ENCODE data around the gene SLC35F6. TPM values are rescaled to one million over a fixed set of nuclear protein-coding genes. Genes with fewer than 3 reads are reported as not detected.
A peak's percentile ranks its signal among the peaks of the same experiment; 100 is the strongest.

SLC35F6 gene
- total RNA-seq, 1 experiment from 2014 or later: 10.3 TPM

DNA sequence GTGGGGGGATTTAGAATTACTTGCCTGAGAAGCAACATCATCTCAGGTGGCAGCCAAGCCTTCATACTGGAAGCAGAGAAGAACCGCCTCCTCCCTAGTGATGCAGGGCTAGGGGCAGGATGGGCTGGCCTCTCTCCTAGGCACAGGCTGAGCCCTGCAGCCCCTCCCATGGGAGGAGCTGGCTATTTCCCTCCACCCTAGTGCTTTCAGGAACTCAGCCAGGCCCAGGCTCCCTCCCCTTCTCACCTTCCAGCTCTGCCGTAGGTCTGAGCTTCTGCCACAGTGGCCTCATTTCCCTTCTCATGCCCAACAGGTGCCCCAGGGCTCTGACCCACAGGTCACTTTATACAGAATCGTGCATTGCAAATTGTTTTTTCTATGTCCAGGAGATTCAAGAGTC is 52.8 kb downstream of the SLC35F6 start (continued):
- TF ChIP-seq, protein P1, sequence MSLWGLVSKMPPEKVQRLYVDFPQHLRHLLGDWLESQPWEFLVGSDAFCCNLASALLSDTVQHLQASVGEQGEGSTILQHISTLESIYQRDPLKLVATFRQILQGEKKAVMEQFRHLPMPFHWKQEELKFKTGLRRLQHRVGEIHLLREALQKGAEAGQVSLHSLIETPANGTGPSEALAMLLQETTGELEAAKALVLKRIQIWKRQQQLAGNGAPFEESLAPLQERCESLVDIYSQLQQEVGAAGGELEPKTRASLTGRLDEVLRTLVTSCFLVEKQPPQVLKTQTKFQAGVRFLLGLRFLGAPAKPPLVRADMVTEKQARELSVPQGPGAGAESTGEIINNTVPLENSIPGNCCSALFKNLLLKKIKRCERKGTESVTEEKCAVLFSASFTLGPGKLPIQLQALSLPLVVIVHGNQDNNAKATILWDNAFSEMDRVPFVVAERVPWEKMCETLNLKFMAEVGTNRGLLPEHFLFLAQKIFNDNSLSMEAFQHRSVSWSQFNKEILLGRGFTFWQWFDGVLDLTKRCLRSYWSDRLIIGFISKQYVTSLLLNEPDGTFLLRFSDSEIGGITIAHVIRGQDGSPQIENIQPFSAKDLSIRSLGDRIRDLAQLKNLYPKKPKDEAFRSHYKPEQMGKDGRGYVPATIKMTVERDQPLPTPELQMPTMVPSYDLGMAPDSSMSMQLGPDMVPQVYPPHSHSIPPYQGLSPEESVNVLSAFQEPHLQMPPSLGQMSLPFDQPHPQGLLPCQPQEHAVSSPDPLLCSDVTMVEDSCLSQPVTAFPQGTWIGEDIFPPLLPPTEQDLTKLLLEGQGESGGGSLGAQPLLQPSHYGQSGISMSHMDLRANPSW (CRISPR knock-in tag; conservative IDR thresholded peaks at IDR 0.05; ENCODE audit: low read depth): no peak
- no peak for TF ChIP-seq GRHL2 (CRISPR knock-in tag; IDR thresholded peaks at IDR 0.05; ENCODE audit: insufficient replicate concordance, severe bottlenecking)
- TF ChIP-seq, protein P2, sequence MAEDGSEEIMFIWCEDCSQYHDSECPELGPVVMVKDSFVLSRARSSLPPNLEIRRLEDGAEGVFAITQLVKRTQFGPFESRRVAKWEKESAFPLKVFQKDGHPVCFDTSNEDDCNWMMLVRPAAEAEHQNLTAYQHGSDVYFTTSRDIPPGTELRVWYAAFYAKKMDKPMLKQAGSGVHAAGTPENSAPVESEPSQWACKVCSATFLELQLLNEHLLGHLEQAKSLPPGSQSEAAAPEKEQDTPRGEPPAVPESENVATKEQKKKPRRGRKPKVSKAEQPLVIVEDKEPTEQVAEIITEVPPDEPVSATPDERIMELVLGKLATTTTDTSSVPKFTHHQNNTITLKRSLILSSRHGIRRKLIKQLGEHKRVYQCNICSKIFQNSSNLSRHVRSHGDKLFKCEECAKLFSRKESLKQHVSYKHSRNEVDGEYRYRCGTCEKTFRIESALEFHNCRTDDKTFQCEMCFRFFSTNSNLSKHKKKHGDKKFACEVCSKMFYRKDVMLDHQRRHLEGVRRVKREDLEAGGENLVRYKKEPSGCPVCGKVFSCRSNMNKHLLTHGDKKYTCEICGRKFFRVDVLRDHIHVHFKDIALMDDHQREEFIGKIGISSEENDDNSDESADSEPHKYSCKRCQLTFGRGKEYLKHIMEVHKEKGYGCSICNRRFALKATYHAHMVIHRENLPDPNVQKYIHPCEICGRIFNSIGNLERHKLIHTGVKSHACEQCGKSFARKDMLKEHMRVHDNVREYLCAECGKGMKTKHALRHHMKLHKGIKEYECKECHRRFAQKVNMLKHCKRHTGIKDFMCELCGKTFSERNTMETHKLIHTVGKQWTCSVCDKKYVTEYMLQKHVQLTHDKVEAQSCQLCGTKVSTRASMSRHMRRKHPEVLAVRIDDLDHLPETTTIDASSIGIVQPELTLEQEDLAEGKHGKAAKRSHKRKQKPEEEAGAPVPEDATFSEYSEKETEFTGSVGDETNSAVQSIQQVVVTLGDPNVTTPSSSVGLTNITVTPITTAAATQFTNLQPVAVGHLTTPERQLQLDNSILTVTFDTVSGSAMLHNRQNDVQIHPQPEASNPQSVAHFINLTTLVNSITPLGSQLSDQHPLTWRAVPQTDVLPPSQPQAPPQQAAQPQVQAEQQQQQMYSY (CRISPR knock-in tag; IDR thresholded peaks at IDR 0.05): no peak
- no peak for TF ChIP-seq NR1H2 (CRISPR knock-in tag; IDR thresholded peaks at IDR 0.05)
- TF ChIP-seq ELF4 (CRISPR knock-in tag; IDR thresholded peaks at IDR 0.05; ENCODE audit: low read depth): no peak

DNA sequence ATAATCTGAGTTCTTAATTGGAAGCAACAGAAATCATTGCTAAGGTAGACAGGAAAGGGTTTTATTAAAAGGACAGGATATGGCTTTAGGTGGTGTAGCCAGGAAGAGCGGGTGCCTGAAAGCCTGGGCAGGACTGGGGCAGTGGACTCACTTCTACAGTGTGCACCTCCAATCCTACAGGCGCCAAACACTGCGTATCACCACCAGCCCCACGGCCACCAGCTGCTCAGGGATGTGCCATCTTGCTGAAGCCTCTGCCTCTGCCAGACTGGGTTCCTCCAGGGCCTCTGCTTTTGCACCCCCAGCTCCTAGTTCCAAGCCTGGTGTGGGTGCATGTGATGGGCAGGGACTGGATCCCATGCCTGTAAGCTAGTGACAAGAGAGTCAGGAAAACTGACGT is 54.2 kb downstream of the SLC35F6 start:
- 0 out of 2 replicates have a peak, but pooled peaks cover 2% of the 10 kb centered on the region for H3K4me1 Mint-ChIP-seq
- ChIA-PET CTCF (interaction anchor here (0.7 to 3.4 kb wide), 2 partner anchors 28 to 124 kb away, joined by 3 to 18 read pairs; no protein-coding TSS in a partner anchor), POLR2A (no interaction called here)
- no peak overlapping the region for H3K4me3 Mint-ChIP-seq
- H3K27ac Mint-ChIP-seq: no peak overlapping the region
- ATAC-seq: no peak
- H3K9me3 Mint-ChIP-seq: peaks cover 6% of the 10 kb centered on the region
- H3K36me3 Mint-ChIP-seq: peaks cover 4% of the 10 kb centered on the region; the same call in 1 of the 2 replicates
- no peak for DNase-seq (ENCODE audit: low spot score)
- no peak for TF ChIP-seq ZNF423 (CRISPR knock-in tag; IDR thresholded peaks at IDR 0.05)
- TF ChIP-seq, protein P2 (CRISPR knock-in tag; IDR thresholded peaks at IDR 0.05): peak; percentile 32; the same call in 1 of the 2 replicates
- peaks cover 2% of the 10 kb centered on the region; the same call in 1 of the 2 replicates for H3K27me3 Mint-ChIP-seq (ENCODE audit: low read depth)

DNA sequence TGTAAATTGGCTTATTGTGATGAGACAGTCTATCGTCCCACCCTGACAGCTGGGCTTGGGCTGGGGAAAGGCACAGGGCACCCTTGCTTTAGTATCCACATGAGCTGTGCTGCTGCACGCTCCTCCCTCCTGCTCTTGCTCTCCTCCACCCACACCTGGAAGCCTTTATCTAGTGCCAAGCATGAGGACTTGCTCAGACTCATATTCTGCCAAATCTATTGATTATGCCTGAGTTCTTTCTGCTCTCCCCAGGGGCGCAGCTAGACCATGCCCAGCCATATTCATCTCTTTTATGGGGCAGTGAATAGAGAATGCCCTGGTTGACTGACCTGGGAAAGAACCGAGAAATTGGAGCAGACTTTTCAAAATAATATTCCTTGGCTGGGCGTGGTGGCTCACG is 54.9 kb downstream of the SLC35F6 start:
- ChIA-PET CTCF (interaction anchor here (1.0 to 3.4 kb wide), 2 partner anchors 28 to 52 kb away, joined by 3 to 18 read pairs; no protein-coding TSS in a partner anchor), POLR2A (no interaction called here)
- Mint-ChIP-seq H3K36me3 (peaks cover 4% of the 10 kb centered on the region; the same call in 1 of the 2 replicates), H3K27ac (no peak overlapping the region), H3K9me3 (peaks cover 6% of the 10 kb centered on the region), H3K4me1 (0 out of 2 replicates have a peak, but pooled peaks cover 2% of the 10 kb centered on the region), H3K4me3 (no peak overlapping the region), H3K27me3 (ENCODE audit: low read depth) (no peaks in the 10 kb centered on the region)
- DNase-seq (ENCODE audit: low spot score): no peak
- ATAC-seq: no peak
- no peak for TF ChIP-seq SMAD3 (CRISPR knock-in tag; IDR thresholded peaks at IDR 0.05; ENCODE audit: borderline replicate concordance)
- TF ChIP-seq TCF7 (CRISPR knock-in tag; IDR thresholded peaks at IDR 0.05; ENCODE audit: low read depth): no peak
- TF ChIP-seq, protein P3, sequence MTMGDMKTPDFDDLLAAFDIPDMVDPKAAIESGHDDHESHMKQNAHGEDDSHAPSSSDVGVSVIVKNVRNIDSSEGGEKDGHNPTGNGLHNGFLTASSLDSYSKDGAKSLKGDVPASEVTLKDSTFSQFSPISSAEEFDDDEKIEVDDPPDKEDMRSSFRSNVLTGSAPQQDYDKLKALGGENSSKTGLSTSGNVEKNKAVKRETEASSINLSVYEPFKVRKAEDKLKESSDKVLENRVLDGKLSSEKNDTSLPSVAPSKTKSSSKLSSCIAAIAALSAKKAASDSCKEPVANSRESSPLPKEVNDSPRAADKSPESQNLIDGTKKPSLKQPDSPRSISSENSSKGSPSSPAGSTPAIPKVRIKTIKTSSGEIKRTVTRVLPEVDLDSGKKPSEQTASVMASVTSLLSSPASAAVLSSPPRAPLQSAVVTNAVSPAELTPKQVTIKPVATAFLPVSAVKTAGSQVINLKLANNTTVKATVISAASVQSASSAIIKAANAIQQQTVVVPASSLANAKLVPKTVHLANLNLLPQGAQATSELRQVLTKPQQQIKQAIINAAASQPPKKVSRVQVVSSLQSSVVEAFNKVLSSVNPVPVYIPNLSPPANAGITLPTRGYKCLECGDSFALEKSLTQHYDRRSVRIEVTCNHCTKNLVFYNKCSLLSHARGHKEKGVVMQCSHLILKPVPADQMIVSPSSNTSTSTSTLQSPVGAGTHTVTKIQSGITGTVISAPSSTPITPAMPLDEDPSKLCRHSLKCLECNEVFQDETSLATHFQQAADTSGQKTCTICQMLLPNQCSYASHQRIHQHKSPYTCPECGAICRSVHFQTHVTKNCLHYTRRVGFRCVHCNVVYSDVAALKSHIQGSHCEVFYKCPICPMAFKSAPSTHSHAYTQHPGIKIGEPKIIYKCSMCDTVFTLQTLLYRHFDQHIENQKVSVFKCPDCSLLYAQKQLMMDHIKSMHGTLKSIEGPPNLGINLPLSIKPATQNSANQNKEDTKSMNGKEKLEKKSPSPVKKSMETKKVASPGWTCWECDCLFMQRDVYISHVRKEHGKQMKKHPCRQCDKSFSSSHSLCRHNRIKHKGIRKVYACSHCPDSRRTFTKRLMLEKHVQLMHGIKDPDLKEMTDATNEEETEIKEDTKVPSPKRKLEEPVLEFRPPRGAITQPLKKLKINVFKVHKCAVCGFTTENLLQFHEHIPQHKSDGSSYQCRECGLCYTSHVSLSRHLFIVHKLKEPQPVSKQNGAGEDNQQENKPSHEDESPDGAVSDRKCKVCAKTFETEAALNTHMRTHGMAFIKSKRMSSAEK (CRISPR knock-in tag; IDR thresholded peaks at IDR 0.05; ENCODE audit: borderline replicate concordance): no peak
- TF ChIP-seq, protein P4, sequence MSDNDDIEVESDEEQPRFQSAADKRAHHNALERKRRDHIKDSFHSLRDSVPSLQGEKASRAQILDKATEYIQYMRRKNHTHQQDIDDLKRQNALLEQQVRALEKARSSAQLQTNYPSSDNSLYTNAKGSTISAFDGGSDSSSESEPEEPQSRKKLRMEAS (CRISPR knock-in tag; IDR thresholded peaks at IDR 0.05): no peak
